ENCODE measurements around the gene GALNT11. TPM values are rescaled to one million over a fixed set of nuclear protein-coding genes. Genes with fewer than 3 reads are reported as not detected.

Gene GALNT11
- total and polyA plus RNA-seq, 9 of the 15 experiments (the other 6 are each of a cell fraction or from before 2014, with no cell fraction given) = 8.2 to 59.5 (median 36.5) TPM

DNA sequence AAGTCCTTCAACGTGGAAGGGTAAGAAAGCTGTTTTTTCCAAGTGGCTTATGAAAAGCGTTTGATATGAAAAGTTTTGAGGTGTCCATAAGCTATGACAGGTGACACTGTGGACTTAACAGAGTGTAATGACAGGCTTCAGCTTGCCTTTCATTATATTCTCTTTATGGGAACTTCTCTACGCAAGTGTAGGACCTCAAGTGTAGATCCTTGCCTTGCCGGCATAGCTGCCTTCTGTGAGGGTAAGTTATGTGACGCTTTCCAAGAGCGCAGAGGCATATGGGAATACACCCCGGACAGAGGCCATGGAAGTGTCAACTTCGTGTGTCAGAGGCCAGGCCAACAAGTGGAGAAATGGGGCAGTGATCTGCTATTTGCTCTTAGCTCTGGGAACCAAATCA, 91.9 kb downstream of the GALNT11 start:
- H3K4me3 ChIP-seq = no peak overlapping the region
- H3K27me3 ChIP-seq (ENCODE audit: control insufficient read depth in 2 of 2, insufficient read depth in 2 of 2, low read length in 2 of 2) = no peaks in the 10 kb centered on the region; a peak in 1 of 5 replicates
- POLR2A ChIA-PET = interaction anchor here (0.6 to 2.3 kb wide), 5 partner anchors 10 to 85 kb away, joined by 3 to 9 read pairs (median 3); no protein-coding TSS in a partner anchor

DNA sequence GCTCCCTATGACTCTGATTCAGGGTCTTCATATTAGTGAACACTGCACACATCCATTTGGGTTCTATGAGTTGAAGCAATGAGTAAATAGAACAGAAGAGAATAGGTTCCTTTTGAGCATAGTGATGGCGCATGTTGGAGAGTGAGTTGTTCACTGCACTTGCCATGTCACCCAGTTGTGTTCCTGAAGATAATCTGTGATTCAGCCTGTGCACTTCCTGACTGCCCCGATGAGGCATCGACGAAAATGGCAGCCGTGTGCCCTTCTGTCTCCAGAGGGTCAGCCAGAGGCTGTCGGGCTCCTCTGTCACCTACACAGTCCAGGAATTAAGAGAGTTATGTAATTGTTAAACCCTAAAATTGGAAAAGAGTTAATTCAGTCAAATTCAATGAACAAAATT, 94.7 kb downstream of the GALNT11 start:
- no peak for DNase-seq (ENCODE audit: extremely low read depth in 1 of 4, low spot score in 3 of 4)
- H3K27ac ChIP-seq (ENCODE audit: extremely low read depth, low read depth, low read length) = no peak overlapping the region
- ChIA-PET POLR2A (interaction anchor here (1.9 kb wide), 1 partner anchor 11 kb away, joined by 4 read pairs; no protein-coding TSS in a partner anchor), CTCF (ENCODE audit: low intra/inter-chr PET ratio) (no interaction called here)
- H3K36me3 ChIP-seq (ENCODE audit: control insufficient read depth, insufficient read depth, low read length) = peaks cover 90% of the 10 kb centered on the region
- no peak for FAIRE-seq
- peaks cover 3% of the 10 kb centered on the region for H3K9me3 ChIP-seq (replicated peaks; ENCODE audit: control insufficient read depth, insufficient read depth, low read depth, low read length)
- no peaks in the 10 kb centered on the region for H3K9me1 ChIP-seq (ENCODE audit: control insufficient read depth, insufficient read depth, low read length)
- H3K79me2 ChIP-seq (ENCODE audit: control insufficient read depth, insufficient read depth, low read length) = no peaks in the 10 kb centered on the region
- no peaks in the 10 kb centered on the region for H3K4me1 ChIP-seq (replicated peaks in 1 of 2; ENCODE audit: control insufficient read depth in 2 of 2, insufficient read depth in 2 of 2, low read length in 2 of 2)
- in situ Hi-C loops (cut with MboI) = no loop called here
- no peak overlapping the region for H2AFZ ChIP-seq (ENCODE audit: low read depth, low read length)
- no peaks in the 10 kb centered on the region; a peak in 1 of 5 replicates for H3K27me3 ChIP-seq (ENCODE audit: control insufficient read depth in 2 of 2, insufficient read depth in 2 of 2, low read length in 2 of 2)
- no peak overlapping the region for H3K4me2 ChIP-seq (ENCODE audit: insufficient read depth, low read length)
- peak; percentile 56 for TF ChIP-seq FOSL1 (tag; conservative IDR thresholded peaks at IDR 0.05)
- TF ChIP-seq RBM22 (IDR thresholded peaks at IDR 0.05; ENCODE audit: low read depth, low read length, poor library complexity, severe bottlenecking) = peak; percentile 22
- TF ChIP-seq CREB1 (IDR thresholded peaks at IDR 0.05) = no peak
- no peak for TF ChIP-seq CREB1 (CRISPR knock-in tag; IDR thresholded peaks at IDR 0.05)
- TF ChIP-seq ZSCAN32 (CRISPR knock-in tag; IDR thresholded peaks at IDR 0.05) = no peak
- TF ChIP-seq NFRKB (IDR thresholded peaks at IDR 0.05; ENCODE audit: low read depth) = no peak
- H4K20me1 ChIP-seq (replicated peaks; ENCODE audit: control insufficient read depth, insufficient read depth, low read length) = no peaks in the 10 kb centered on the region
- 89% methylated on average over 6 of the region's 6 CpGs for WGBS (ENCODE audit: insufficient coverage, low coverage, missing lambda C conversion rate)
- no peak overlapping the region for H3K4me3 ChIP-seq
- no peak for ATAC-seq
- no TSS peak for BruUV-seq (replicated peaks)
- intact Hi-C loops (cut with micrococcal nuclease) = no loop called here
- H3K9ac ChIP-seq (ENCODE audit: insufficient read depth in 1 of 2, low read depth in 2 of 2, low read length in 2 of 2) = no peak overlapping the region

More for the DNA sequence above, 91.9 kb downstream of the GALNT11 start:
- in situ Hi-C loops (cut with MboI) = no loop called here
- H3K4me2 ChIP-seq (ENCODE audit: insufficient read depth, low read length) = no peak overlapping the region
- DNase-seq (ENCODE audit: extremely low read depth in 1 of 4, low spot score in 3 of 4) = no peak
- no peaks in the 10 kb centered on the region for H4K20me1 ChIP-seq (replicated peaks; ENCODE audit: control insufficient read depth, insufficient read depth, low read length)
- no peak for FAIRE-seq
- peaks cover 72% of the 10 kb centered on the region for H3K36me3 ChIP-seq (ENCODE audit: control insufficient read depth, insufficient read depth, low read length)
- no peak overlapping the region for H2AFZ ChIP-seq (ENCODE audit: low read depth, low read length)
- H3K27ac ChIP-seq (ENCODE audit: extremely low read depth, low read depth, low read length) = no peak overlapping the region
- no peak overlapping the region for H3K9ac ChIP-seq (ENCODE audit: insufficient read depth in 1 of 2, low read depth in 2 of 2, low read length in 2 of 2)
- H3K4me1 ChIP-seq (replicated peaks in 1 of 2; ENCODE audit: control insufficient read depth in 2 of 2, insufficient read depth in 2 of 2, low read length in 2 of 2) = no peaks in the 10 kb centered on the region
- H3K9me3 ChIP-seq (replicated peaks; ENCODE audit: control insufficient read depth, insufficient read depth, low read depth, low read length) = no peaks in the 10 kb centered on the region
- no peaks in the 10 kb centered on the region for H3K9me1 ChIP-seq (ENCODE audit: control insufficient read depth, insufficient read depth, low read length)
- CTCF ChIA-PET (ENCODE audit: low intra/inter-chr PET ratio) = no interaction called here
- ATAC-seq = no peak; the same call in 2 of the 3 replicates
- WGBS (ENCODE audit: insufficient coverage, low coverage, missing lambda C conversion rate) = 91% methylated on average over 8 of the region's 8 CpGs
- H3K79me2 ChIP-seq (ENCODE audit: control insufficient read depth, insufficient read depth, low read length) = no peaks in the 10 kb centered on the region
- no peak for TF ChIP-seq ZNF316 (IDR thresholded peaks at IDR 0.05)
- 0 out of 2 replicates have a peak, but pooled peaks have one; percentile 69 for TF ChIP-seq POLR2AphosphoS2 (IDR thresholded peaks at IDR 0.05; ENCODE audit: low read length)
- no TSS peak for BruUV-seq (replicated peaks)
- intact Hi-C loops (cut with micrococcal nuclease) = no loop called here
